H1 (cell line): ENCODE results near the gene POLR2I. TPM values are rescaled to one million over a fixed set of nuclear protein-coding genes. Genes with fewer than 3 reads are reported as not detected.

Source experiments
- CTCF ChIA-PET: fragments of 300-600 bp; sonication (Branson Sonifier 250); formaldehyde crosslinking; loops from one replicate; lab custom pipeline; 2021; ENCODE audit not compliant: partially characterized antibody; lab: Charles Lee
- POLR2A ChIA-PET: fragments of 300-600 bp; sonication (Branson Sonifier 250); formaldehyde crosslinking; loops from one replicate; lab custom pipeline; 2021; ENCODE audit warnings: inconsistent platforms; ENCODE audit not compliant: partially characterized antibody; lab: Charles Lee
- DNase-seq, 2 experiments: peaks; one replicate each; pipeline versions ENCODE4 v3.0.0 to v3.0.0-alpha.2; 2010 to 2022; ENCODE audit warnings: low spot score in 2 of 2, low read depth in 1 of 2, mixed read lengths in 1 of 2
- FAIRE-seq: peaks from 2 replicates; lab custom pipeline; 2011; peaks lifted over from hg19 to GRCh38; lab: Jason Lieb, UNC
- H2AFZ ChIP-seq: 2 replicates; pipeline ENCODE4 v1.8.1; 2012; ENCODE audit warnings: low read length, inconsistent platforms
- H2AK5ac ChIP-seq: 2 replicates; pipeline ENCODE4 v1.6.1; 2013; ENCODE audit warnings: low read depth, low read length
- H2BK120ac ChIP-seq: replicated peaks from 2 replicates; pipeline ENCODE3; 2013; ENCODE audit warnings: low read depth, low read length, inconsistent platforms
- H2BK12ac ChIP-seq: 2 replicates; pipeline ENCODE4 v1.6.1; 2013; ENCODE audit warnings: low read depth, low read length
- H2BK15ac ChIP-seq: 2 replicates; pipeline ENCODE4 v1.6.1; 2013; ENCODE audit warnings: low read length
- H2BK20ac ChIP-seq: 2 replicates; pipeline ENCODE4 v1.6.1; 2013; ENCODE audit warnings: low read length
- H2BK5ac ChIP-seq: 2 replicates; pipeline ENCODE4 v1.6.1; 2013; ENCODE audit warnings: low read depth, low read length
- H3K14ac ChIP-seq: 2 replicates; pipeline ENCODE4 v1.6.1; 2013; ENCODE audit warnings: inconsistent platforms; ENCODE audit not compliant: insufficient read length
- H3K18ac ChIP-seq: 2 replicates; pipeline ENCODE4 v1.6.1; 2013; ENCODE audit warnings: low read length; ENCODE audit errors: extremely low read depth
- H3K23ac ChIP-seq: 2 replicates; pipeline ENCODE4 v1.6.1; 2013; ENCODE audit warnings: inconsistent platforms; ENCODE audit not compliant: insufficient read length
- H3K23me2 ChIP-seq: 2 replicates; pipeline ENCODE4 v1.6.1; 2013; ENCODE audit warnings: low read depth, low read length
- H3K27ac ChIP-seq: 2 replicates; pipeline ENCODE4 v1.6.1; 2011; ENCODE audit warnings: low read depth, low read length, inconsistent platforms
- H3K27me3 ChIP-seq, 4 experiments: replicated peaks in 1 of 4; 1 replicate in 1 of 4; 2 replicates in 3 of 4; pipeline versions ENCODE4 v1.6.1 to v1.8.1; 2011 to 2013; ENCODE audit warnings: low read length in 3 of 4, mild to moderate bottlenecking in 3 of 4, inconsistent platforms in 2 of 4, mixed read lengths in 2 of 4, moderate library complexity in 1 of 4; ENCODE audit not compliant: control insufficient read depth in 3 of 4, insufficient read depth in 3 of 4; ENCODE audit errors: extremely low read depth in 1 of 4
- H3K36me3 ChIP-seq, 4 experiments: 2 replicates each; pipeline versions ENCODE4 v1.6.1 to v1.8.1; 2011 to 2013; ENCODE audit warnings: mild to moderate bottlenecking in 4 of 4, low read length in 3 of 4, moderate library complexity in 2 of 4, control low read depth in 1 of 4, inconsistent platforms in 1 of 4; ENCODE audit not compliant: insufficient read depth in 4 of 4, control insufficient read depth in 2 of 4
- H3K4ac ChIP-seq: replicated peaks from 2 replicates; pipeline ENCODE3; 2013; ENCODE audit warnings: low read length, low read depth, mixed read lengths, inconsistent platforms; ENCODE audit not compliant: insufficient read length
- H3K4me1 ChIP-seq, 4 experiments: replicated peaks in 1 of 4; 1 replicate in 1 of 4; 2 replicates in 3 of 4; pipeline versions ENCODE4 v1.6.1 to v1.8.1; 2011 to 2013; ENCODE audit warnings: low read length in 3 of 4, inconsistent platforms in 2 of 4, mixed read lengths in 1 of 4; ENCODE audit not compliant: insufficient read depth in 4 of 4, control insufficient read depth in 3 of 4
- H3K4me2 ChIP-seq, 2 experiments: 2 replicates each; pipeline versions ENCODE4 v1.6.1 to v1.8.1; 2011 to 2013; ENCODE audit warnings: low read depth in 2 of 2, low read length in 2 of 2, control low read depth in 1 of 2, inconsistent platforms in 1 of 2, mild to moderate bottlenecking in 1 of 2; ENCODE audit not compliant: insufficient read depth in 1 of 2
- H3K4me3 ChIP-seq, 4 experiments: fragments of 200-600, 300-600 bp in 1 of 4; sonication (generic), shearing (Covaris generic), sonication (Bioruptor Twin) in 1 of 4; 2 replicates each; pipeline versions ENCODE4 v1.5.1 to v1.8.1; 2011 to 2016; ENCODE audit warnings: low read length in 4 of 4, low read depth in 3 of 4, control low read depth in 2 of 4, inconsistent platforms in 2 of 4, mild to moderate bottlenecking in 2 of 4, mixed read lengths in 1 of 4, moderate library complexity in 1 of 4; ENCODE audit not compliant: insufficient read depth in 2 of 4; ENCODE audit errors: extremely low read depth in 1 of 4
- H3K56ac ChIP-seq: replicated peaks from 2 replicates; pipeline ENCODE3; 2013; ENCODE audit warnings: low read depth, mild to moderate bottlenecking, mixed read lengths, low read length, inconsistent platforms; ENCODE audit not compliant: insufficient read length
- H3K79me1 ChIP-seq: 2 replicates; pipeline ENCODE4 v1.6.1; 2013; ENCODE audit warnings: low read depth, low read length, control low read depth
- H3K79me2 ChIP-seq, 2 experiments: 2 replicates each; pipeline versions ENCODE4 v1.6.1 to v1.8.1; 2012 to 2013; ENCODE audit warnings: low read length in 2 of 2, mild to moderate bottlenecking in 2 of 2, inconsistent platforms in 1 of 2; ENCODE audit not compliant: insufficient read depth in 2 of 2, control insufficient read depth in 1 of 2
- H3K9ac ChIP-seq, 4 experiments: replicated peaks in 1 of 4; 1 replicate in 1 of 4; 2 replicates in 3 of 4; pipeline versions ENCODE4 v1.6.1 to v1.8.1; 2011 to 2013; ENCODE audit warnings: low read depth in 3 of 4, low read length in 3 of 4, control low read depth in 2 of 4, mild to moderate bottlenecking in 2 of 4, moderate library complexity in 2 of 4, inconsistent platforms in 1 of 4; ENCODE audit errors: extremely low read depth in 1 of 4
- H3K9me3 ChIP-seq, 2 experiments: 2 replicates each; pipeline versions ENCODE4 v1.6.1 to v1.8.1; 2012 to 2013; ENCODE audit warnings: mild to moderate bottlenecking in 2 of 2, moderate library complexity in 2 of 2, control low read depth in 1 of 2, inconsistent platforms in 1 of 2, low read depth in 1 of 2, low read length in 1 of 2, mixed read lengths in 1 of 2; ENCODE audit not compliant: insufficient read depth in 2 of 2
- H4K20me1 ChIP-seq, 2 experiments: replicated peaks in 1 of 2; 2 replicates each; pipeline versions ENCODE3 to v1.8.1; 2011 to 2013; ENCODE audit warnings: inconsistent platforms in 2 of 2, low read length in 2 of 2, mild to moderate bottlenecking in 1 of 2; ENCODE audit not compliant: insufficient read depth in 2 of 2, control insufficient read depth in 1 of 2
- H4K5ac ChIP-seq: 2 replicates; pipeline ENCODE4 v1.6.1; 2013; ENCODE audit warnings: low read length, low read depth, mixed read lengths, inconsistent platforms; ENCODE audit not compliant: insufficient read length
- H4K8ac ChIP-seq: 2 replicates; pipeline ENCODE4 v1.8.0; 2013; ENCODE audit warnings: mild to moderate bottlenecking, moderate library complexity, low read length, inconsistent platforms; ENCODE audit not compliant: insufficient read depth; ENCODE audit errors: extremely low read depth
- H4K91ac ChIP-seq: replicated peaks from 2 replicates; pipeline ENCODE3; 2013; ENCODE audit warnings: low read length, mixed read lengths, inconsistent platforms; ENCODE audit not compliant: insufficient read length
- BACH1 ChIP-seq: IDR thresholded peaks from 2 replicates; pipeline ENCODE4 v1.6.1; 2012; ENCODE audit warnings: low read length, improper control_type of control experiment
- BCL11A ChIP-seq, 2 experiments: IDR thresholded peaks; one replicate each; pipeline ENCODE4 v1.6.1; 2011; ENCODE audit warnings: low read depth in 2 of 2, low read length in 2 of 2, mild to moderate bottlenecking in 2 of 2
- CTBP2 ChIP-seq: IDR thresholded peaks from 2 replicates; pipeline ENCODE4 v1.7.0; 2011; ENCODE audit warnings: borderline replicate concordance, mild to moderate bottlenecking, moderate library complexity, mixed read lengths, low read length; ENCODE audit not compliant: insufficient read depth, insufficient read length
- EP300 ChIP-seq, 2 experiments: IDR thresholded peaks; 1 replicate in 1 of 2; 2 replicates in 1 of 2; pipeline ENCODE4 v1.6.1; 2011 to 2012; ENCODE audit warnings: low read depth in 2 of 2, low read length in 2 of 2, mild to moderate bottlenecking in 2 of 2, borderline replicate concordance in 1 of 2, inconsistent platforms in 1 of 2, moderate library complexity in 1 of 2
- RBBP5 ChIP-seq: IDR thresholded peaks from 2 replicates; pipeline ENCODE4 v1.7.1; 2012; ENCODE audit warnings: low read depth, mild to moderate bottlenecking, inconsistent platforms, low read length, moderate library complexity, borderline replicate concordance
- RFX5 ChIP-seq: IDR thresholded peaks from 2 replicates; pipeline ENCODE4 v1.6.1; 2011; ENCODE audit warnings: low read depth, low read length, improper control_type of control experiment, borderline replicate concordance
- SIN3A ChIP-seq, 2 experiments: IDR thresholded peaks in 1 of 2; conservative IDR thresholded peaks in 1 of 2; 2 replicates each; pipeline ENCODE4 v1.6.1; 2011 to 2012; ENCODE audit warnings: low read length in 2 of 2, improper control_type of control experiment in 1 of 2, low read depth in 1 of 2, mild to moderate bottlenecking in 1 of 2
- SRF ChIP-seq: IDR thresholded peaks from 2 replicates; pipeline ENCODE4 v1.6.1; 2011; ENCODE audit warnings: mild to moderate bottlenecking, low read depth, low read length, moderate library complexity
- TAF1 ChIP-seq: IDR thresholded peaks from 2 replicates; pipeline ENCODE4 v1.6.1; 2011; ENCODE audit warnings: mild to moderate bottlenecking, low read depth, low read length
- YY1 ChIP-seq: IDR thresholded peaks from 2 replicates; pipeline ENCODE4 v1.6.1; 2011; ENCODE audit warnings: low read depth, mild to moderate bottlenecking, low read length
- WGBS, 2 experiments: shearing (Covaris generic) in 1 of 2; methylation state at CpG; one replicate each; pipeline versions ENCODE4 v1.1.6 to v1.1.7; 2013 to 2015; ENCODE audit warnings: low lambda C conversion rate in 2 of 2, mixed read lengths in 2 of 2, inconsistent platforms in 1 of 2, low coverage in 1 of 2, missing lambda C conversion rate in 1 of 2; ENCODE audit not compliant: insufficient replicate concordance in 2 of 2, insufficient coverage in 1 of 2, insufficient read length in 1 of 2; ENCODE audit errors: extremely low coverage in 1 of 2, missing lambda C conversion rate in 1 of 2; 5-methylcytosine and 5-hydroxymethylcytosine counted together
- polyA plus RNA-seq, 7 experiments: library from polyadenylated mRNA; depleted of rRNA in 3 of 7; stranded (reverse) in 5 of 7; unstranded in 2 of 7; fragments of >200 nt in 5 of 7; fragments of 200-250 nt in 2 of 7; gene quantifications; 1 replicate in 5 of 7; 2 replicates in 1 of 7; 4 replicates in 1 of 7; pipeline versions ENCODE4 v1.2.1 to v1.2.3, GENCODE V29; 2011 to 2013; ENCODE audit warnings: missing spikeins in 2 of 7, mixed read lengths in 2 of 7
- total RNA-seq: library from RNA; stranded (reverse); fragmentation: NEBNext Ultra II Directional; extraction: Animal tissue kit (Norgen Biotek cat#: 25700); gene quantifications from 2 replicates; pipeline ENCODE4 v1.2.1, GENCODE V29; 2021
- TF ChIP-seq, protein P1 (sequence below): IDR thresholded peaks from 2 replicates; pipeline ENCODE4 v1.6.1; 2012; ENCODE audit warnings: inconsistent platforms

Gene POLR2I
- total and polyA plus RNA-seq, 2 of the 8 experiments (the other 6 are each of a cell fraction or from before 2014, with no cell fraction given) = 143 to 150 TPM

DNA sequence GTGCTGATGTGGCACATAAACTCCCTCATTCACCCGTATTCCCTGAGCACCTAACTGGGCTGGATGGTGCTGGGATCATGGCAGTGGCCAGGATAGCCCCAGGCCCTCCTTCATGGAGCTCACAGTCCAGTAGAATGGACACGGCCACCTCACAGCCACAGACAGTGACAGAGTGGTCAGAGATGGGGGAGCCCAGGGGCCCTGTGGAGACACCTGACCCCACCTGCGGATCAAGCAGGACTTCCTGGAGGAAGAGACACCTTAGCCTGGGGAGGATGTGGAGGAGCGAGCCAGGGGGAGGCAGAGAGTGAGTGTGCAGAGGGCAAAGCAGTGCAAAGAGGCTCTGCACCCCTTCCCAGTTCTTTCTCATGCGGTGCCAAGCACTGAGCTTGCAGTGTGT is 24.8 kb downstream of the POLR2I start:
- H3K4me2 ChIP-seq = no peak overlapping the region
- ChIA-PET POLR2A (interaction anchor here (1.0 to 3.1 kb wide), 3 partner anchors 9 to 50 kb away, joined by 3 to 17 read pairs (median 9); partner anchors contain the start of gene CAPNS1), CTCF (no interaction called here)
- no peak overlapping the region for H2AK5ac ChIP-seq
- no peaks in the 10 kb centered on the region for H3K79me2 ChIP-seq
- no peak overlapping the region for H3K14ac ChIP-seq
- no peaks in the 10 kb centered on the region for H3K27me3 ChIP-seq
- no peak overlapping the region for H2BK120ac ChIP-seq
- no peak overlapping the region for H4K8ac ChIP-seq
- H3K27ac ChIP-seq = no peak overlapping the region
- H2BK12ac ChIP-seq = no peak overlapping the region
- H2BK20ac ChIP-seq = no peak overlapping the region
- peaks cover 2 to 16% of the 10 kb centered on the region in 2 experiments for H4K20me1 ChIP-seq
- peaks cover 27 to 75% (median 57%) of the 10 kb centered on the region in 4 experiments; a peak in 7 of 8 replicates for H3K36me3 ChIP-seq
- H3K23ac ChIP-seq = no peak overlapping the region
- H3K4me1 ChIP-seq = no peaks in the 10 kb centered on the region
- FAIRE-seq (no peak), DNase-seq (no peak)
- H3K56ac ChIP-seq = no peak overlapping the region
- H4K91ac ChIP-seq = no peak overlapping the region
- no peak overlapping the region for H2AFZ ChIP-seq
- no peak overlapping the region for H3K9ac ChIP-seq
- H3K4ac ChIP-seq = no peak overlapping the region
- H3K9me3 ChIP-seq = no peaks in the 10 kb centered on the region
- no peaks in the 10 kb centered on the region for H3K79me1 ChIP-seq
- H3K18ac ChIP-seq = no peak overlapping the region
- no peaks in the 10 kb centered on the region for H3K23me2 ChIP-seq
- H2BK5ac ChIP-seq = no peak overlapping the region
- H4K5ac ChIP-seq = no peak overlapping the region
- no peak overlapping the region for H3K4me3 ChIP-seq
- 93% methylated on average over 5 of the region's 5 CpGs; no CpG with 5 or more reads in 1 of the 2 experiments for WGBS, 2 experiments
- no peak overlapping the region for H2BK15ac ChIP-seq
- no peak for TF ChIP-seq RFX5
- no peak for TF ChIP-seq RBBP5
- no peak for TF ChIP-seq SIN3A (conservative IDR thresholded peaks at IDR 0.05 in 1 of 2, IDR thresholded peaks at IDR 0.05 in 1 of 2; ENCODE audit: low read depth in 1 of 2, low read length in 2 of 2)
- no peak for TF ChIP-seq YY1
- no peak for TF ChIP-seq CTBP2
- TF ChIP-seq TAF1 = no peak
- TF ChIP-seq BACH1 = no peak
- TF ChIP-seq, protein P1, sequence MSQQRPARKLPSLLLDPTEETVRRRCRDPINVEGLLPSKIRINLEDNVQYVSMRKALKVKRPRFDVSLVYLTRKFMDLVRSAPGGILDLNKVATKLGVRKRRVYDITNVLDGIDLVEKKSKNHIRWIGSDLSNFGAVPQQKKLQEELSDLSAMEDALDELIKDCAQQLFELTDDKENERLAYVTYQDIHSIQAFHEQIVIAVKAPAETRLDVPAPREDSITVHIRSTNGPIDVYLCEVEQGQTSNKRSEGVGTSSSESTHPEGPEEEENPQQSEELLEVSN = no peak
- no peak for TF ChIP-seq SRF
- TF ChIP-seq BCL11A (IDR thresholded peaks at IDR 0.05; ENCODE audit: low read depth in 2 of 2, low read length in 2 of 2) = no peak
- TF ChIP-seq EP300 (IDR thresholded peaks at IDR 0.05; ENCODE audit: borderline replicate concordance in 1 of 2, low read depth in 2 of 2, low read length in 2 of 2) = no peak
